ENCODE measurements around the gene ATP8B3. TPM values are rescaled to one million over a fixed set of nuclear protein-coding genes. Genes with fewer than 3 reads are reported as not detected.
A peak's percentile ranks its signal among the peaks of the same experiment; 100 is the strongest.

ATP8B3 gene
- total RNA-seq, 1 donor from 2014 or later, result 0.89 TPM

- ATAC-seq (no peak), DNase-seq (peak; percentile 31)
- intact Hi-C loops (cut with micrococcal nuclease), result no loop called here
Observed at GRCh38 chr19:1839658-1840540, 27.8 kb upstream of the ATP8B3 start.

- no peak for ATAC-seq
- DNase-seq, result no peak
- intact Hi-C loops (cut with micrococcal nuclease), result no loop called here
Observed at GRCh38 chr19:1837625-1838105, 25.6 kb upstream of the ATP8B3 start.

- intact Hi-C loops (cut with micrococcal nuclease), result no loop called here
- ATAC-seq (no peak), DNase-seq (no peak)
Observed at GRCh38 chr19:1837222-1837565, 25.1 kb upstream of the ATP8B3 start.

- DNase-seq (no peak), ATAC-seq (no peak)
- intact Hi-C loops (cut with micrococcal nuclease), result no loop called here
Observed at GRCh38 chr19:1836458-1837221, 24.6 kb upstream of the ATP8B3 start.

- DNase-seq (no peak), ATAC-seq (no peak)
- intact Hi-C loops (cut with micrococcal nuclease), result no loop called here
Observed at GRCh38 chr19:1833540-1833939, 21.5 kb upstream of the ATP8B3 start.

- intact Hi-C loops (cut with micrococcal nuclease), result no loop called here
- DNase-seq, result no peak
- ATAC-seq, result no peak
Observed at GRCh38 chr19:1832046-1832663, 20.1 kb upstream of the ATP8B3 start.

GRCh38 chr19:1830978-1831377, 18.9 kb upstream of the ATP8B3 start:
- ATAC-seq, result no peak
- no peak for DNase-seq
- intact Hi-C loops (cut with micrococcal nuclease), result no loop called here

- no peak for DNase-seq
- no peak for ATAC-seq
- intact Hi-C loops (cut with micrococcal nuclease), result no loop called here
Observed at GRCh38 chr19:1830568-1830967, 18.5 kb upstream of the ATP8B3 start.

GRCh38 chr19:1829958-1830357, 17.9 kb upstream of the ATP8B3 start:
- ATAC-seq, result no peak
- intact Hi-C loops (cut with micrococcal nuclease), result no loop called here

GRCh38 chr19:1828279-1829238, 16.5 kb upstream of the ATP8B3 start:
- DNase-seq (no peak), ATAC-seq (no peak)
- intact Hi-C loops (cut with micrococcal nuclease), result no loop called here

More at GRCh38 chr19:1829958-1830357, 17.9 kb upstream of the ATP8B3 start:
- no peak for DNase-seq

GRCh38 chr19:1827566-1828278, 15.6 kb upstream of the ATP8B3 start:
- DNase-seq (no peak), ATAC-seq (no peak)
- intact Hi-C loops (cut with micrococcal nuclease), result no loop called here

GRCh38 chr19:1826557-1827521, 14.8 kb upstream of the ATP8B3 start:
- ATAC-seq (peak; percentile 13), DNase-seq (no peak)
- intact Hi-C loops (cut with micrococcal nuclease), result no loop called here

- DNase-seq (peak; percentile 86), ATAC-seq (peak; percentile 80)
- intact Hi-C loops (cut with micrococcal nuclease), result no loop called here
Observed at GRCh38 chr19:1825909-1826556, 14.0 kb upstream of the ATP8B3 start.

- no peak for ATAC-seq
- intact Hi-C loops (cut with micrococcal nuclease), result no loop called here
Observed at GRCh38 chr19:1824252-1824622, 12.2 kb upstream of the ATP8B3 start.

GRCh38 chr19:1823539-1824251, 11.6 kb upstream of the ATP8B3 start:
- ATAC-seq (no peak), DNase-seq (peak; percentile 21)
- intact Hi-C loops (cut with micrococcal nuclease), result no loop called here

More at GRCh38 chr19:1824252-1824622, 12.2 kb upstream of the ATP8B3 start:
- peak; percentile 18 for DNase-seq

- DNase-seq (no peak), ATAC-seq (no peak)
- intact Hi-C loops (cut with micrococcal nuclease), result no loop called here
Observed at GRCh38 chr19:1823020-1823419, 10.9 kb upstream of the ATP8B3 start.
